Nephron progenitor cell (in vitro differentiated cells): ENCODE results near the gene IGFBPL1.

Experiments used
- DNase-seq: peaks from one replicate; pipeline ENCODE4 v3.0.0; 2021
- H3K27ac Mint-ChIP-seq: 2 replicates; pipeline ENCODE4 v1.8.0; 2021; ENCODE audit warnings: mild to moderate bottlenecking, moderate library complexity, mixed read lengths
- H3K27me3 Mint-ChIP-seq: 2 replicates; pipeline ENCODE4 v1.8.0; 2021; ENCODE audit warnings: mild to moderate bottlenecking, low read depth, mixed read lengths; ENCODE audit not compliant: poor library complexity
- H3K36me3 Mint-ChIP-seq: 2 replicates; pipeline ENCODE4 v1.8.0; 2021; ENCODE audit warnings: low read depth, mixed read lengths
- H3K4me1 Mint-ChIP-seq: 2 replicates; pipeline ENCODE4 v1.8.0; 2021; ENCODE audit warnings: mixed read lengths
- H3K4me3 Mint-ChIP-seq: 2 replicates; pipeline ENCODE4 v1.8.0; 2021; ENCODE audit warnings: mild to moderate bottlenecking, moderate library complexity, mixed read lengths
- H3K9me3 Mint-ChIP-seq: 2 replicates; pipeline ENCODE4 v1.8.0; 2021; ENCODE audit warnings: mild to moderate bottlenecking, moderate library complexity, mixed read lengths
- CTCF ChIP-seq: fragments of 200-600 bp; sonication (generic); IDR thresholded peaks from 2 replicates; pipeline ENCODE4 v1.5.0; 2021; ENCODE audit warnings: antibody characterized with exemption

IGFBPL1 gene

DNA sequence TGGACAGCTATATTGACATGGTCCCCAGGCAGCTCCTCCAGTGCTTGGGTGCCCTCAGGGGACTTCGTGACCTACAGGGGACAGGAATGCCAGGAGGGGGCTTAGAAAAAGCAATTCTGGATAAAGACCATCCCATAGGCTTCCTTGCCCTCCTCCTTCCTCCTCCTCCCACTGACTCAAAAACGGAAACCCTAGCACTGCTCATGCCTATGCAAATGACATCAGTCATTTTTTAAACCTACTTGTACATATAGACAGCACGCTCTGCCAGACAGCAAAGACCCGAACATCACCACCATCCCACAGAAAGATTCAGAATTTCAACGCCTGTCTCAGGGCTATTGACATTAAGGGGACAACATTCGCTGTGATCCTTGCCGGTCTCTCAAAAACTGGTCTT is 11.0 kb downstream of the IGFBPL1 start:
- H3K27ac Mint-ChIP-seq, result no peak overlapping the region
- peaks cover 19% of the 10 kb centered on the region for H3K27me3 Mint-ChIP-seq
- H3K9me3 Mint-ChIP-seq, result no peaks in the 10 kb centered on the region
- no peak for TF ChIP-seq CTCF
- no peaks in the 10 kb centered on the region for H3K36me3 Mint-ChIP-seq
- no peak overlapping the region for H3K4me3 Mint-ChIP-seq
- no peak for DNase-seq
- peaks cover 20% of the 10 kb centered on the region for H3K4me1 Mint-ChIP-seq

GRCh38 chr9:38412751-38413150 is 11.5 kb downstream of the IGFBPL1 start:
- Mint-ChIP-seq H3K27ac (no peak overlapping the region), H3K27me3 (peaks cover 19% of the 10 kb centered on the region), H3K4me1 (peaks cover 20% of the 10 kb centered on the region), H3K36me3 (no peaks in the 10 kb centered on the region), H3K9me3 (no peaks in the 10 kb centered on the region), H3K4me3 (no peak overlapping the region)
- no peak for DNase-seq
- no peak for TF ChIP-seq CTCF

DNA sequence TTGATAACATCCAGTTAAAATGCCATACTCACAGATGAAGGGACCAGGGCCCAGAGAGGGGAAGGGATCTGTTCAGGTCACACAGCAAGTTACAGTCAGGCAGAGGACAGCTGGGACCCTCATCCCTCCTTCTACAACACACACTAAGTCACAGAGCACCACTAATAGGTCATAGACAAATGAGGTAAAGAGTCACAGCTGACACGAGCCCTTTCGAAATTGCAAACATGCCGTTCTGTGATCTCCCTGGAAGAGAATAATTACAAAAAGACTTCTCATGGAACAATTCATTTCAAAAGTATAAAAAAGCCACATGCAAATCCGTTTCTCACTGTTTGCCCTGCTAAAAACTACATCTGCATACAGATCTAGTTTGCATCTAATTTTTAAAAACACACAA is 15.5 kb downstream of the IGFBPL1 start:
- Mint-ChIP-seq H3K27ac (no peak overlapping the region), H3K4me3 (no peak overlapping the region), H3K9me3 (no peaks in the 10 kb centered on the region), H3K36me3 (no peaks in the 10 kb centered on the region), H3K27me3 (peaks cover 18% of the 10 kb centered on the region), H3K4me1 (peaks cover 31% of the 10 kb centered on the region)
- no peak for DNase-seq
- no peak for TF ChIP-seq CTCF

DNA sequence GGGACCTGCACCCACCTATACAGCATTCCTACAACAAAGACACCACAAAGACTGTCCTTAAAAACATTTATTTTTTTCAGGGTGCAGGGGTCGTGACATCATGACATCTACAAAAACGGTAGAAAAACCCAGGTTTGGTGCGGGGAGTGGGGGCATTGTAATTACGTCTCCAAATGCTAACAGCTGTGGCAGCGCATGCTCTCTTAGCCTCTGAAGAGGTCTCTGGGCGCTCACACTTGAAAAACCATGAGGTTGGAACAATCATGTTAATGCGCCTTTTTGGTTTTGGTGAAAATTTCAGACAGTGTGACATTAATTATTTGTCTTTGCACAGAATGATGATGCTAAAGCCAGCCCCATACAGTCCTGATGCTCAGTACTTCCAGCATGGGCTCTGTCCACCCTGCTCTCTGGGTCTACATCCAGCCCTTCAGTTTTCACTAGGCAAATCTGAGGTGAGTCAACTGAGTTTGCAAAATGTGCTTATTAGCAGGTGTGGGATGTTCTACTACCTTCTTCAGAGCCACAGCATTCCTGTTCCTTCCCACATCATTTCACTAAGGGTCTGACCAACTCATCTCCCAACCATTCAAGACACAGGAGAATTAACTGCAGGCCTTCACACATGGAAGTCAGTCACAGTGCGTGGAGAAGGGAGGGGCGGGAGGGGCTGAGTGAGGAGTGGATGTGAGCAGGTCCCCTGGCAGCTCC is 17.6 kb downstream of the IGFBPL1 start:
- Mint-ChIP-seq H3K36me3 (no peaks in the 10 kb centered on the region), H3K4me1 (peaks cover 29% of the 10 kb centered on the region), H3K9me3 (no peaks in the 10 kb centered on the region), H3K4me3 (no peak overlapping the region), H3K27me3 (peaks cover 3% of the 10 kb centered on the region), H3K27ac (no peak overlapping the region)
- no peak for TF ChIP-seq CTCF
- DNase-seq, result no peak

DNA sequence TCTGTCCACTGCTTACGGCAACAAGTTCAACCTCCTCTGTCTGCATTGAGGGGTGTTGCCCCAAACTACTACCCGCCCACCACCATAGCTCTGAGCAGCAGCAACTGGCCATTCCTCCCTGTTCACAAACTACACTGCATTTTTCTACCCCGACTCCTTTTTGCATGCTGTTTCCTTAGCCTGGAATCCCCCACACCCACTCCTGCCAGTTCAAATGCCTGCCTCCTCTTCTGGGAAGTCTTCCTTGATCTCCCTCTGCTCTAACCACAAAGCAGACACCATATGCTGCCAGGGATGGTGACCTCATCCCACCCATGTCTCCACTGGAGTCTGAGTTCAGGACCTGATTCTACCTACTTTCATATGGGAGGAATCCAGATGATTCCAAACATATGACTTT is 18.5 kb downstream of the IGFBPL1 start:
- DNase-seq, result no peak
- no peak overlapping the region for H3K27ac Mint-ChIP-seq
- peaks cover 3% of the 10 kb centered on the region for H3K27me3 Mint-ChIP-seq
- H3K9me3 Mint-ChIP-seq, result no peaks in the 10 kb centered on the region
- TF ChIP-seq CTCF, result no peak
- no peaks in the 10 kb centered on the region for H3K36me3 Mint-ChIP-seq
- peaks cover 29% of the 10 kb centered on the region for H3K4me1 Mint-ChIP-seq
- H3K4me3 Mint-ChIP-seq, result no peak overlapping the region

DNA sequence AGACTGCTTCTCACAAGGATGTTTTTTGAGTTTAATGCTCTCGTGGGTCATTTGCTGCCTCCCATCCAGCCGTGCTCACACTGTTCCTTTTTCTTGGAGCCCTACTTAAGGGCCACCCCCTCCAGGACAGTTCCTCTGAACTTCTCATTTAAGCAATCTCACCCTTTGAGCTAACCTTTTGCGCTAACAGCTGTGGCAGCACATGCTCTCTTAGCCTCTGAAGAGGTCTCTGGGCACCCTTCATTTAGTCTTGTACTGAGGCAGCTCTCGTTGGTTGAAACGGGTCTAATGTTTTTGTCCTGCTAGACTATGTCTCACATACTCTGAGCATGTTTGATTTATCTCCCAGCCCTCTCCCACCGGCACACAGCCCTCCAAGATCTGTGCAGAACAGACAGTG is 19.9 kb downstream of the IGFBPL1 start:
- Mint-ChIP-seq H3K36me3 (peaks cover 3% of the 10 kb centered on the region), H3K4me3 (no peak overlapping the region), H3K9me3 (no peaks in the 10 kb centered on the region), H3K27ac (peak overlapping the region; percentile 28), H3K27me3 (peaks cover 3% of the 10 kb centered on the region), H3K4me1 (peaks cover 29% of the 10 kb centered on the region)
- DNase-seq, result no peak
- no peak for TF ChIP-seq CTCF
